Cardiac fibroblast (primary cell): ENCODE results near the gene ANO10.

ENCODE experiments used
- DNase-seq, 2 donors: peaks; one replicate each; pipeline versions ENCODE4 v3.0.0 to v3.0.0-alpha.2; 2010; ENCODE audit warnings: low read depth in 2 of 2
- H3K4me3 ChIP-seq, 2 donors: replicated peaks in 1 of 2; 1 replicate in 1 of 2; 2 replicates in 1 of 2; pipeline ENCODE4 v1.5.1; 2011; ENCODE audit warnings: low read depth in 2 of 2, low read length in 2 of 2, mild to moderate bottlenecking in 2 of 2, moderate library complexity in 1 of 2
- CTCF ChIP-seq: IDR thresholded peaks from one replicate; pipeline ENCODE4 v1.5.1; 2011; ENCODE audit warnings: low read depth, mild to moderate bottlenecking, low read length, inconsistent platforms

ANO10 gene

GRCh38 chr3:43353923-43354670 is 267.7 kb downstream of the ANO10 start:
- DNase-seq, result no peak
- no peak overlapping the region for H3K4me3 ChIP-seq
- TF ChIP-seq CTCF, result no peak

GRCh38 chr3:43353393-43353792 is 268.4 kb downstream of the ANO10 start:
- no peak overlapping the region for H3K4me3 ChIP-seq
- no peak for DNase-seq
- no peak for TF ChIP-seq CTCF

- H3K4me3 ChIP-seq, result no peak overlapping the region
- DNase-seq, result no peak
- no peak for TF ChIP-seq CTCF
Observed at GRCh38 chr3:43349716-43350115, 272.1 kb downstream of the ANO10 start.

- DNase-seq, result no peak
- no peak for TF ChIP-seq CTCF
Observed at GRCh38 chr3:43348852-43349574, 272.8 kb downstream of the ANO10 start.

GRCh38 chr3:43348350-43348749 is 273.5 kb downstream of the ANO10 start:
- DNase-seq, result no peak
- H3K4me3 ChIP-seq, result no peak overlapping the region
- no peak for TF ChIP-seq CTCF

More at GRCh38 chr3:43348852-43349574, 272.8 kb downstream of the ANO10 start:
- H3K4me3 ChIP-seq, result no peak overlapping the region

GRCh38 chr3:43347774-43348173 is 274.0 kb downstream of the ANO10 start:
- no peak for DNase-seq
- no peak for TF ChIP-seq CTCF
- H3K4me3 ChIP-seq, result no peak overlapping the region
